Occipital lobe (tissue), 2 donors: Measurements from ENCODE around the gene CCL20. TPM values are rescaled to one million over a fixed set of nuclear protein-coding genes. Genes with fewer than 3 reads are reported as not detected.

Experiments
- small RNA-seq: library from RNA; depleted of rRNA; stranded (forward); fragments of <200 nt; gene quantifications from one replicate; pipeline ENCODE3, GENCODE V24; 2014
- total RNA-seq: library from RNA; depleted of rRNA; stranded (reverse); fragments of >200 nt; gene quantifications from one replicate; pipeline ENCODE4 v1.2.3, GENCODE V29; 2014

CCL20 gene
- total RNA-seq, 1 donor from 2014 or later = not detected

Small RNA genes within 50 kb of the gene (small RNA-seq; reads per million reads assigned to genes)
- gene SNRPGP8 = not detected

Other genes starting within 250 kb of the CCL20 start
- gene SCYGR2, start 214.9 kb upstream of the CCL20 start, total RNA-seq = not detected
- gene SCYGR3, start 199.0 kb upstream of the CCL20 start, total RNA-seq = not detected
- not detected for gene SCYGR4, start 196.3 kb upstream of the CCL20 start, total RNA-seq
- gene SCYGR5, start 147.0 kb upstream of the CCL20 start, total RNA-seq = not detected
- 1.2 TPM for gene SLC19A3, start 95.8 kb upstream of the CCL20 start, total RNA-seq
- not detected for gene SCYGR6, start 89.1 kb upstream of the CCL20 start, total RNA-seq
- gene SCYGR7, start 85.5 kb upstream of the CCL20 start, total RNA-seq = not detected
- not detected for gene SCYGR8, start 67.9 kb upstream of the CCL20 start, total RNA-seq
- 1.1 TPM for gene DAW1, start 57.8 kb downstream of the CCL20 start, total RNA-seq